HCT116 (cell line): ENCODE measurements around the gene URI1. TPM values are rescaled to one million over a fixed set of nuclear protein-coding genes. Genes with fewer than 3 reads are reported as not detected.

Source experiments
- ATAC-seq: fragments of 200-7000 bp; cut with Tn5 transposase; 2 replicates; pipeline ENCODE4 v1.9.1; 2020; ENCODE audit warnings: mild to moderate bottlenecking, moderate library complexity
- BruUV-seq: library from RNA; stranded (reverse); fragments of 400-500 nt; replicated peaks from 2 replicates; lab custom pipeline; 2021; lab: Mats Ljungman, UMichigan
- CTCF ChIA-PET: fragments of 300-600 bp; sonication (Branson Sonifier 250); formaldehyde crosslinking; loops from one replicate; lab custom pipeline; 2021; ENCODE audit warnings: antibody characterized with exemption; lab: Charles Lee
- POLR2A ChIA-PET: fragments of 300-600, 350-600 bp; sonication (Branson Sonifier 250); formaldehyde crosslinking; loops from one replicate; lab custom pipeline; 2021; ENCODE audit warnings: antibody characterized with exemption; lab: Charles Lee
- RAD21 ChIA-PET, 2 experiments: fragments of 300-600 bp; sonication (Branson Sonifier 250); formaldehyde crosslinking; loops; one replicate each; lab custom pipeline; 2023; ENCODE audit warnings: low total read pairs in 2 of 2; ENCODE audit not compliant: uncharacterized antibody in 2 of 2, unreplicated experiment in 2 of 2, low non-redundant PET in 1 of 2; lab: Charles Lee
- DNase-seq: peaks from one replicate; pipeline ENCODE4 v3.0.0-alpha.2; 2010; ENCODE audit warnings: low read depth, low spot score
- H2AFZ ChIP-seq: fragments of 200-600 bp; shearing (Covaris generic), sonication (generic); 2 replicates; pipeline ENCODE4 v1.6.1; 2017; ENCODE audit warnings: low read depth, mixed run types, mixed read lengths, antibody characterized with exemption, low read length; ENCODE audit not compliant: poor library complexity, severe bottlenecking
- H3K27ac ChIP-seq: 2 replicates; pipeline ENCODE4 v1.5.1; 2012; ENCODE audit warnings: low read depth, low read length
- H3K27me3 ChIP-seq: fragments of 200-600 bp; sonication (generic); 2 replicates; pipeline ENCODE4 v1.6.1; 2016; ENCODE audit warnings: mixed run types, low read length, mixed read lengths; ENCODE audit not compliant: insufficient read depth
- H3K36me3 ChIP-seq, 2 experiments: fragments of 200-500 bp in 1 of 2; fragments of 200-600 bp in 1 of 2; sonication (Bioruptor generic) in 1 of 2; sonication (generic) in 1 of 2; 2 replicates each; pipeline versions ENCODE4 v1.5.1 to v1.6.1; 2014 to 2016; ENCODE audit warnings: low read length in 2 of 2, inconsistent platforms in 1 of 2, mixed read lengths in 1 of 2, mixed run types in 1 of 2; ENCODE audit not compliant: insufficient read depth in 2 of 2, control insufficient read depth in 1 of 2
- H3K4me1 ChIP-seq, 2 experiments: fragments of 200-600 bp in 1 of 2; sonication (generic) in 1 of 2; 2 replicates each; pipeline versions ENCODE4 v1.5.1 to v1.6.1; 2012 to 2017; ENCODE audit warnings: low read length in 2 of 2, inconsistent platforms in 1 of 2, mild to moderate bottlenecking in 1 of 2, mixed read lengths in 1 of 2, mixed run types in 1 of 2, moderate library complexity in 1 of 2; ENCODE audit not compliant: insufficient read depth in 2 of 2, control insufficient read depth in 1 of 2
- H3K4me2 ChIP-seq: fragments of 200-600 bp; sonication (generic); 2 replicates; pipeline ENCODE4 v1.6.1; 2017; ENCODE audit warnings: mixed run types, low read length, mixed read lengths
- H3K4me3 ChIP-seq, 2 experiments: fragments of 200-600 bp in 1 of 2; sonication (generic) in 1 of 2; replicated peaks in 1 of 2; 2 replicates each; pipeline ENCODE4 v1.5.1; 2011 to 2016; ENCODE audit warnings: low read length in 2 of 2, control low read depth in 1 of 2, low read depth in 1 of 2, mild to moderate bottlenecking in 1 of 2, mixed read lengths in 1 of 2, mixed run types in 1 of 2
- H3K79me2 ChIP-seq: fragments of 200-600 bp; sonication (generic); 2 replicates; pipeline ENCODE4 v1.6.1; 2017; ENCODE audit warnings: mild to moderate bottlenecking, mixed run types, low read length, moderate library complexity, mixed read lengths; ENCODE audit not compliant: insufficient read depth
- H3K9ac ChIP-seq: fragments of 200-600 bp; sonication (generic); 2 replicates; pipeline ENCODE4 v1.6.1; 2016; ENCODE audit warnings: low read length, mixed read lengths
- H3K9me2 ChIP-seq: fragments of 200-600 bp; sonication (generic), shearing (Covaris generic); 2 replicates; pipeline ENCODE4 v1.6.1; 2017; ENCODE audit warnings: mixed run types, mild to moderate bottlenecking, moderate library complexity; ENCODE audit not compliant: insufficient read depth
- H3K9me3 ChIP-seq, 2 experiments: fragments of 200-500 bp in 1 of 2; fragments of 200-600 bp in 1 of 2; sonication (Bioruptor generic) in 1 of 2; sonication (generic) in 1 of 2; 2 replicates each; pipeline ENCODE4 v1.6.1; 2014 to 2017; ENCODE audit warnings: low read length in 2 of 2, mixed read lengths in 2 of 2, inconsistent platforms in 1 of 2, low read depth in 1 of 2, mild to moderate bottlenecking in 1 of 2, mixed run types in 1 of 2, moderate library complexity in 1 of 2; ENCODE audit not compliant: control insufficient read depth in 1 of 2, insufficient read depth in 1 of 2
- H4K20me1 ChIP-seq: fragments of 200-600 bp; sonication (generic), shearing (Covaris generic); 2 replicates; pipeline ENCODE4 v1.6.1; 2017; ENCODE audit warnings: mixed run types, mild to moderate bottlenecking, moderate library complexity; ENCODE audit not compliant: insufficient read depth
- CBX3 ChIP-seq: IDR thresholded peaks from 2 replicates; pipeline ENCODE4 v1.6.1; 2012; ENCODE audit warnings: low read depth
- CEBPB ChIP-seq: IDR thresholded peaks from 2 replicates; pipeline ENCODE4 v1.6.1; 2012; ENCODE audit warnings: low read depth
- CTCF ChIP-seq, 3 experiments: fragments of 200-600 bp in 1 of 3; sonication (generic) in 1 of 3; IDR thresholded peaks in 2 of 3; conservative IDR thresholded peaks in 1 of 3; 2 replicates each; pipeline ENCODE4 v1.5.1; 2012 to 2017; ENCODE audit warnings: low read depth in 2 of 3, low read length in 2 of 3, antibody characterized with exemption in 1 of 3, borderline replicate concordance in 1 of 3, control low read depth in 1 of 3, mild to moderate bottlenecking in 1 of 3, mixed read lengths in 1 of 3, mixed run types in 1 of 3, moderate library complexity in 1 of 3; ENCODE audit not compliant: insufficient read depth in 1 of 3
- ELF1 ChIP-seq: IDR thresholded peaks from 2 replicates; pipeline ENCODE4 v1.6.1; 2012; ENCODE audit warnings: low read depth, borderline replicate concordance
- EZH2phosphoT487 ChIP-seq: fragments of 200-600 bp; IDR thresholded peaks from 2 replicates; pipeline ENCODE4 v1.6.1; 2018; ENCODE audit warnings: antibody characterized with exemption, borderline replicate concordance
- FOSL1 ChIP-seq: IDR thresholded peaks from 2 replicates; pipeline ENCODE4 v1.6.1; 2012; ENCODE audit warnings: low read depth
- MAX ChIP-seq: IDR thresholded peaks from 2 replicates; pipeline ENCODE4 v1.6.1; 2012
- POLR2A ChIP-seq: IDR thresholded peaks from 2 replicates; pipeline ENCODE4 v1.7.0; 2011; ENCODE audit warnings: borderline replicate concordance; ENCODE audit not compliant: insufficient read depth, insufficient read length; ENCODE audit errors: extremely low read depth
- POLR2AphosphoS5 ChIP-seq: IDR thresholded peaks from 2 replicates; pipeline ENCODE4 v1.6.1; 2011; ENCODE audit warnings: mild to moderate bottlenecking, low read depth, low read length, moderate library complexity
- SP1 ChIP-seq: IDR thresholded peaks from 2 replicates; pipeline ENCODE4 v1.6.1; 2012; ENCODE audit warnings: low read depth
- SRF ChIP-seq: IDR thresholded peaks from 2 replicates; pipeline ENCODE4 v1.6.1; 2012; ENCODE audit warnings: low read depth
- TCF7L2 ChIP-seq: IDR thresholded peaks from 2 replicates; pipeline ENCODE4 v1.7.0; 2011; ENCODE audit warnings: borderline replicate concordance, inconsistent platforms; ENCODE audit not compliant: insufficient read depth, insufficient read length; ENCODE audit errors: extremely low read depth
- YY1 ChIP-seq: IDR thresholded peaks from 2 replicates; pipeline ENCODE4 v1.6.1; 2011; ENCODE audit warnings: low read length, low read depth, moderate library complexity, mild to moderate bottlenecking; ENCODE audit not compliant: insufficient replicate concordance; ENCODE audit errors: extremely low read depth
- ZFX ChIP-seq: fragments of 450-650 bp; IDR thresholded peaks from 2 replicates; pipeline ENCODE4 v1.6.1; 2017
- ZNF274 ChIP-seq: fragments of 200-500 bp; sonication (Bioruptor generic); IDR thresholded peaks from 2 replicates; pipeline ENCODE4 v1.6.1; 2014; ENCODE audit warnings: mild to moderate bottlenecking, low read depth, low read length, inconsistent platforms
- intact Hi-C: fragments of 100-400 bp; cut with micrococcal nuclease; formaldehyde crosslinking; loops from 2 replicates; pipeline ENCODE4 v1.10.0; 2022
- total RNA-seq: library from RNA; stranded (reverse); gene quantifications from one replicate; pipeline ENCODE4 v1.2.1, GENCODE V29; 2021; ENCODE audit not compliant: unreplicated experiment

URI1 gene
- total RNA-seq, 1 experiment from 2014 or later: 51.4 TPM

GRCh38 chr19:30017172-30017571 lies 75.1 kb downstream of the URI1 start:
- H3K9me3 ChIP-seq: no peaks in the 10 kb centered on the region
- TF ChIP-seq YY1 (no peak), ELF1 (no peak), SP1 (no peak), ZFX (no peak), EZH2phosphoT487 (no peak), TCF7L2 (no peak), SRF (no peak), POLR2AphosphoS5 (no peak), POLR2A (no peak), ZNF274 (no peak), CEBPB (no peak)
- H3K4me3 ChIP-seq: no peak overlapping the region
- DNase-seq (no peak), ATAC-seq (no peak)
- no peaks in the 10 kb centered on the region for H3K79me2 ChIP-seq
- H3K36me3 ChIP-seq: peaks cover 0 to 10% of the 10 kb centered on the region in 2 experiments; a peak in 2 of 4 replicates
- no peak overlapping the region for H3K27ac ChIP-seq
- ChIA-PET POLR2A (no interaction called here), RAD21 (no interaction called here), CTCF (no interaction called here)
- H3K4me1 ChIP-seq: no peaks in the 10 kb centered on the region
- BruUV-seq: no TSS peak
- no peaks in the 10 kb centered on the region for H3K9me2 ChIP-seq
- no peak overlapping the region for H3K9ac ChIP-seq
- H3K4me2 ChIP-seq: no peak overlapping the region
- H3K27me3 ChIP-seq: no peaks in the 10 kb centered on the region
- H2AFZ ChIP-seq: no peak overlapping the region
- H4K20me1 ChIP-seq: 0 out of 2 replicates have a peak, but pooled peaks cover 5% of the 10 kb centered on the region
- intact Hi-C loops: no loop called here

- H3K4me2 ChIP-seq: no peak overlapping the region
- H4K20me1 ChIP-seq: 0 out of 2 replicates have a peak, but pooled peaks cover 5% of the 10 kb centered on the region
- no peak for TF ChIP-seq CTCF (IDR thresholded peaks at IDR 0.05 in 2 of 3, conservative IDR thresholded peaks at IDR 0.05 in 1 of 3; ENCODE audit: borderline replicate concordance in 1 of 3, insufficient read depth in 1 of 3, low read depth in 2 of 3, low read length in 2 of 3)
- TF ChIP-seq MAX: no peak
- no peak for TF ChIP-seq FOSL1
- TF ChIP-seq CBX3: no peak
- TF ChIP-seq POLR2AphosphoS5: no peak
- TF ChIP-seq, all 23 proteins: peak for 0
- no peak for DNase-seq
- intact Hi-C loops: no loop called here
- Histone ChIP-seq H3K36me3 (peaks cover 0 to 4% of the 10 kb centered on the region in 2 experiments; a peak in 2 of 4 replicates), H3K9ac (no peak overlapping the region), H3K4me3 (no peak overlapping the region), H3K9me3 (no peaks in the 10 kb centered on the region), H3K27ac (no peak overlapping the region), H2AFZ (no peak overlapping the region), H3K4me1 (no peaks in the 10 kb centered on the region), H3K27me3 (no peaks in the 10 kb centered on the region), H3K9me2 (no peaks in the 10 kb centered on the region), H3K79me2 (no peaks in the 10 kb centered on the region)
- no peak for ATAC-seq
- BruUV-seq: no TSS peak
- ChIA-PET CTCF (no interaction called here), POLR2A (no interaction called here), RAD21 (no interaction called here)
Measured at GRCh38 chr19:30020189-30020588, 78.2 kb downstream of the URI1 start.
